Neutrophil (primary cell): ENCODE measurements around the gene LRP3.
A peak's percentile ranks its signal among the peaks of the same experiment; 100 is the strongest.

Source experiments
- H3K27ac ChIP-seq: fragments of 200-600 bp; sonication (generic); 2 replicates; pipeline ENCODE4 v1.5.1; 2016; ENCODE audit warnings: mild to moderate bottlenecking, moderate library complexity
- H3K27me3 ChIP-seq: fragments of 200-600 bp; sonication (generic); 2 replicates; pipeline ENCODE4 v1.6.0; 2016; ENCODE audit warnings: mild to moderate bottlenecking
- H3K36me3 ChIP-seq: fragments of 200-600 bp; sonication (generic); 2 replicates; pipeline ENCODE4 v1.5.1; 2017
- H3K4me1 ChIP-seq, 2 experiments: fragments of 200-600 bp in 1 of 2; sonication (generic) in 1 of 2; 1 replicate in 1 of 2; 2 replicates in 1 of 2; pipeline versions ENCODE4 v1.5.1 to v1.6.1; 2013 to 2016; ENCODE audit warnings: low read depth in 1 of 2, low read length in 1 of 2, mild to moderate bottlenecking in 1 of 2, moderate library complexity in 1 of 2; ENCODE audit not compliant: control insufficient read depth in 1 of 2, insufficient read depth in 1 of 2
- H3K4me3 ChIP-seq, 2 experiments: fragments of 200-600 bp in 1 of 2; sonication (generic) in 1 of 2; 1 replicate in 1 of 2; 2 replicates in 1 of 2; pipeline ENCODE4 v1.5.1; 2013 to 2016; ENCODE audit warnings: low read depth in 1 of 2, low read length in 1 of 2, mild to moderate bottlenecking in 1 of 2, moderate library complexity in 1 of 2
- H3K9me3 ChIP-seq: fragments of 200-600 bp; sonication (generic); 2 replicates; pipeline ENCODE4 v1.5.1; 2016
- TF ChIP-seq, protein P1 (sequence below): fragments of 200-600 bp; sonication (generic); IDR thresholded peaks from 2 replicates; pipeline ENCODE4 v1.5.1; 2016; ENCODE audit warnings: antibody characterized with exemption

The LRP3 gene

DNA sequence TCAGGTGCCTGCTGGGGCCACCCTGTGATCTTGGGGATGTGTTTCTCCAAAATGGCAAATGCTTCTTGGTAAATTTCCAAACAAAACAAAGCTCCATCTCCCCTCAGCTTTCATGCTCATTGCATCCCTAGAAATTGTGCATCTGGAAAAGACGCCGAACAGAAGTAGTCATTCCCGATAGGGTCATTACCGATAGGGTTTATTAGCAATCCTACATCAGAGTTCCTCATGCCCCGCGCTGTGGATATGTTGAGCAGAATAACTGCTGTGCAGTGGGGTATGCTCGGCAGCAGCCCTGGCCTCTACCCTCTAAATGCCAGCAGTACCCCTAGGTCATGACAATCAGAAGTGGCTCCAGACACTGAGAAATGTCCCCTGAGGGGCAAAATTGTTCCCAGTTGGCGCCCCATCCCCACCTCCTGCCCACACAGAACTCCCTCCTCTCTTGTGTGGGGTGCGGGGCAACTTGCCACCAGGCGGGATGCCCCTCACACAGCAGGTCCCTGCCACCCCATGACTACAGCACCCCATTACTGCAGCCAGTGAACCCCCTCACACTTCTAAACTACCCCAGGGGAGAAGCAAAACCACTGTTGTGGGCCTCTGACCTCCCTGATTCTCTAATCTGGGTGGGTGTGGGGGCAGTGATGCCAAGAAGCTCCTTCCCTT lies 44.5 kb downstream of the LRP3 start:
- Histone ChIP-seq H3K4me1 (peaks cover 0 to 14% of the 10 kb centered on the region in 2 experiments), H3K36me3 (no peaks in the 10 kb centered on the region), H3K4me3 (no peak overlapping the region), H3K27me3 (no peaks in the 10 kb centered on the region), H3K27ac (no peak overlapping the region), H3K9me3 (no peaks in the 10 kb centered on the region)
- TF ChIP-seq, protein P1, sequence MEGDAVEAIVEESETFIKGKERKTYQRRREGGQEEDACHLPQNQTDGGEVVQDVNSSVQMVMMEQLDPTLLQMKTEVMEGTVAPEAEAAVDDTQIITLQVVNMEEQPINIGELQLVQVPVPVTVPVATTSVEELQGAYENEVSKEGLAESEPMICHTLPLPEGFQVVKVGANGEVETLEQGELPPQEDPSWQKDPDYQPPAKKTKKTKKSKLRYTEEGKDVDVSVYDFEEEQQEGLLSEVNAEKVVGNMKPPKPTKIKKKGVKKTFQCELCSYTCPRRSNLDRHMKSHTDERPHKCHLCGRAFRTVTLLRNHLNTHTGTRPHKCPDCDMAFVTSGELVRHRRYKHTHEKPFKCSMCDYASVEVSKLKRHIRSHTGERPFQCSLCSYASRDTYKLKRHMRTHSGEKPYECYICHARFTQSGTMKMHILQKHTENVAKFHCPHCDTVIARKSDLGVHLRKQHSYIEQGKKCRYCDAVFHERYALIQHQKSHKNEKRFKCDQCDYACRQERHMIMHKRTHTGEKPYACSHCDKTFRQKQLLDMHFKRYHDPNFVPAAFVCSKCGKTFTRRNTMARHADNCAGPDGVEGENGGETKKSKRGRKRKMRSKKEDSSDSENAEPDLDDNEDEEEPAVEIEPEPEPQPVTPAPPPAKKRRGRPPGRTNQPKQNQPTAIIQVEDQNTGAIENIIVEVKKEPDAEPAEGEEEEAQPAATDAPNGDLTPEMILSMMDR, result no peak

DNA sequence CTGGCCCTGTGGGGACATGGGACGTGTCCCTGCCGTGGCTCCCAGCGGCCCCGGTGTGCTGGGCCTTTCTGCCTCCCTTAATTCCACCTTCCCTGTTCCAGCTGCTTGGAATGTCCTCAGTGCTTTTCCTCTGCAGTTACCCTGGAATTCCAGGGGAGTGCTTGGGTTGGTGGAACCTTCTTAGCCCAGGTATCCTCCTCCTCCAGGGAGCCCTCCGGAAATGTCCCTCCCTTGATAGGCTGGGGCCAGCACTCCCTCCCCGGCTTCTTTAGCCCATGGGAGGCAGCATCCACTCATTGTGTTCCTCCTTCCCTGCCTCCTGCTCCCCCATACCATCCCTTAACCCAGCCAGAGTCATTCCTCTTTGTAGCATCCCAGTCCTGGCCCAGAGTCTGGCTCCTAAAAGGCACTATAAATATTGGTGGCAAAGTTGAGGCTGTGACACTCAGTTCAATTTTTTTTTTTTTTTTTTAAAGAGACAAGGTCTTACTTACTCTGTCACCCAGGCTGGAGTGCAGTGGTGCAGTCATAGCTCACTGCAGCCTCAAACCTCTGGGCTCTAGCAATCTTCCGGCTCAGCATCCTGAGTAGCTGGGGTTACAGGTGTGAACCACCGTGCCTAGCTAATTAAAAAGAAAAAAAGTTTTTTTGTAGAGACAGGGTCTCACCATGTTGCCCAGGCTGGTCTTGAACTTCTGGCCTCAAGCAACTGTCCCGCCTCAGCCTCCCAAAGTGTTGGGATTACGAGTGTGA lies 45.3 kb downstream of the LRP3 start:
- no peaks in the 10 kb centered on the region for H3K27me3 ChIP-seq
- TF ChIP-seq, protein P1, result no peak
- H3K36me3 ChIP-seq, result no peaks in the 10 kb centered on the region
- no peaks in the 10 kb centered on the region for H3K9me3 ChIP-seq
- H3K4me1 ChIP-seq, result peaks cover 0 to 14% of the 10 kb centered on the region in 2 experiments
- no peak overlapping the region for H3K27ac ChIP-seq
- H3K4me3 ChIP-seq, result no peak overlapping the region

DNA sequence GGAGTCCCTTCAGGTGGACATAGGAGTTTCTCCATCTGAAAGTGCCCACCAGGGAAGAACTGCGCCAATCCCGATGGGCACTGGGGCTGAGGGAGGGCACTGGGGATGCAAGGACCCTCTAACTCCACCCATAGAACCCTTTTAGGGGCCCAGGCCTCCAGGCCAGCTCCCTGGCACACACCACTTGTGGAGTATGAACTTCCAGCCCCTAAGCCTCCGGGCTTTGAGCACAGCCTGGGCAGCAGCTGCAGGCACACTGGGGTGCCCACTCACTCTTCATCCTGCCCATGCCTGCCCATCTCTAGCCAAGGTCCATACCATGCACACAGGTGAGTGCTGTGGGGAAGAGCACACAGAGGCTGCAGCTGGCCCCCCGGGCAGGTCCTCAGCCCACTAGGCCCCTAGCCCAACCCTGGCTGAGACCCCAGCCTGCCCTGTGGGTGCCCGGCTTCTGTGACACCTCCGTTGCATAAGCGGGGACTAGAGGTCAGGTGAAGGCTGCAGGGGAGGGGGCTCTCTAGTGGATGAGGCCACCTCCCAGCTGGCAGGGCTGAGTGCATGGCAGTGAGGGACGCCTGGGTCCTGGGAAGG lies 46.1 kb downstream of the LRP3 start:
- Histone ChIP-seq H3K27ac (no peak overlapping the region), H3K9me3 (no peaks in the 10 kb centered on the region), H3K27me3 (no peaks in the 10 kb centered on the region), H3K4me3 (no peak overlapping the region), H3K4me1 (peaks cover 0 to 10% of the 10 kb centered on the region in 2 experiments), H3K36me3 (no peaks in the 10 kb centered on the region)
- TF ChIP-seq, protein P1, result no peak

DNA sequence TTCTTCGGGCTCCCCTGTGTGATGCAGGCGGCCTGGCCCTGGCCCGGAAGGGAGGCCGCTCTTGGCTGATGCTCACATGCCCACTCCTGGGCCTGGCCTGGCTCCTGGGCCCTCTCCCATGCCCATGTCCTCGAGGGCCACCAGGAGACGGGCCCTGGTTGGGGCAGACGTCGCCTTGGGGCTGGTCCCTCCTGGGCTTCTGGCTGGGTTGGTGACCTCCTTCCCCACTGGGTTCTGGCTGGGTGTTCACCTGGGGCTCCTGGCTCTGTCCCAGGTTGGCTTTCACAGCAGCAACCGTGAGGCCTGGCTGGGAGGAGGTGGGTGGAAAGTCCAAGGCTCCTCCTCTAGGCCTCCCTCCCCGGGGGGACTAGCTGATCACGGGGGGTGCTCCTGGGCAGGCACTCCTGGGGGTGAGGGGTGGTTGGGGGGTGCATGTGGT lies 47.0 kb downstream of the LRP3 start:
- peaks cover 0 to 8% of the 10 kb centered on the region in 2 experiments for H3K4me1 ChIP-seq
- H3K27me3 ChIP-seq, result no peaks in the 10 kb centered on the region
- TF ChIP-seq, protein P1, result no peak
- H3K4me3 ChIP-seq, result no peak overlapping the region
- H3K36me3 ChIP-seq, result no peaks in the 10 kb centered on the region
- H3K9me3 ChIP-seq, result no peaks in the 10 kb centered on the region
- no peak overlapping the region for H3K27ac ChIP-seq

DNA sequence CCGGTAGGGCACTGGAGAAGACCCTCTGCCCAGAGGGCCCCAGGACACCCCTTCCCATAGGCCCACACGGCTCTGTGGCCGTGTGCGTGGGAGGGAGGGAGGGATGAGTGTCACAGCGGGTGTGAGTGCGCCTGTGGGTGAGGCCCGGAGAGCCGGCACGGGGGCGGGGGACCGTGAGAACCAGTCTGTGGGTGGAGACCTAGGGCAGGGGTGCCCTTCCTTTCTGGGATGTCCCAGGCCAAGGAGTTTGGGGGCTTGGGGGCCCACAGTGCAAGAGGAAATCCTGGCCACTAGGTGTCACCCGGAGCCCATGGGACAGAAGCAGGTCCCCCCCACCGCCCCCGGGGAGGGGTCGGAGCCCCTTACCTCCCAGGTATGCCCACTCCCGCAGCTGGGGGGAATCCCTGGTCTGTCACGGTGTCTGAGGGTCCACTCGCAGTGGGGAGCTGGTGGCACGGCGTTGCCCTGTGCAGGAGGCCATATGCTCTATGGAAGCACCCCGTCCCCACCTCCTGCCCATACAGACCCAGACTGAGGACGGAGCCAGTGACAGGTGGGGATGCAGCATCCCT lies 47.5 kb downstream of the LRP3 start:
- Histone ChIP-seq H3K27me3 (no peaks in the 10 kb centered on the region), H3K4me3 (no peak overlapping the region), H3K4me1 (peaks cover 0 to 13% of the 10 kb centered on the region in 2 experiments), H3K36me3 (no peaks in the 10 kb centered on the region), H3K27ac (no peak overlapping the region), H3K9me3 (no peaks in the 10 kb centered on the region)
- TF ChIP-seq, protein P1, result peak; percentile 68
